Caco-2 (cell line): ENCODE data around the gene HDHD5. TPM values are rescaled to one million over a fixed set of nuclear protein-coding genes. Genes with fewer than 3 reads are reported as not detected.
A peak's percentile ranks its signal among the peaks of the same experiment; 100 is the strongest.

Source experiments
- BruUV-seq: library from RNA; stranded (reverse); fragments of 400-500 nt; replicated peaks from 2 replicates; lab custom pipeline; 2021; lab: Mats Ljungman, UMichigan
- CTCF ChIA-PET: fragments of 300-600 bp; sonication (Branson Sonifier 250); formaldehyde crosslinking; loops from one replicate; lab custom pipeline; 2022; ENCODE audit warnings: antibody characterized with exemption; lab: Charles Lee
- POLR2A ChIA-PET: fragments of 300-600 bp; sonication (Branson Sonifier 250); formaldehyde crosslinking; loops from one replicate; lab custom pipeline; 2022; ENCODE audit warnings: antibody characterized with exemption; lab: Charles Lee
- DNase-seq, 2 experiments: peaks; one replicate each; pipeline versions ENCODE4 v3.0.0 to v3.0.0-alpha.2; 2020 to 2022
- H3K27me3 ChIP-seq: replicated peaks from 2 replicates; pipeline ENCODE4 v1.6.0; 2011; ENCODE audit warnings: low read length; ENCODE audit not compliant: control insufficient read depth, insufficient read depth
- H3K36me3 ChIP-seq: 2 replicates; pipeline ENCODE4 v1.5.1; 2011; ENCODE audit warnings: low read length; ENCODE audit not compliant: control insufficient read depth, insufficient read depth
- H3K4me1 ChIP-seq: fragments of 250-450 bp; sonication (Bioruptor Pico); 2 replicates; pipeline ENCODE4 v1.5.1; 2020; ENCODE audit warnings: mild to moderate bottlenecking
- H3K4me3 ChIP-seq: 2 replicates; pipeline ENCODE4 v1.5.1; 2011; ENCODE audit warnings: low read depth, mild to moderate bottlenecking, control low read depth, low read length
- H3K9me3 ChIP-seq: fragments of 250-450 bp; sonication (Bioruptor Pico); 2 replicates; pipeline ENCODE4 v1.5.1; 2020; ENCODE audit warnings: mild to moderate bottlenecking, moderate library complexity
- H3K27ac Mint-ChIP-seq: one replicate; pipeline ENCODE4 v1.8.0; 2022; ENCODE audit warnings: mixed read lengths; ENCODE audit not compliant: unreplicated experiment
- H3K27me3 Mint-ChIP-seq: one replicate; pipeline ENCODE4 v1.8.0; 2022; ENCODE audit warnings: mixed read lengths; ENCODE audit not compliant: insufficient read depth, unreplicated experiment
- H3K36me3 Mint-ChIP-seq: one replicate; pipeline ENCODE4 v1.8.0; 2022; ENCODE audit warnings: mild to moderate bottlenecking, mixed read lengths; ENCODE audit not compliant: insufficient read depth, unreplicated experiment
- H3K4me1 Mint-ChIP-seq: one replicate; pipeline ENCODE4 v1.8.0; 2022; ENCODE audit warnings: low read depth, mixed read lengths; ENCODE audit not compliant: unreplicated experiment
- H3K4me3 Mint-ChIP-seq: one replicate; pipeline ENCODE4 v1.8.0; 2022; ENCODE audit warnings: mild to moderate bottlenecking, moderate library complexity, mixed read lengths; ENCODE audit not compliant: unreplicated experiment
- H3K9me3 Mint-ChIP-seq: one replicate; pipeline ENCODE4 v1.8.0; 2022; ENCODE audit warnings: mixed read lengths; ENCODE audit not compliant: unreplicated experiment
- CTCF ChIP-seq, 2 experiments: fragments of 200-600 bp in 1 of 2; IDR thresholded peaks; 1 replicate in 1 of 2; 2 replicates in 1 of 2; pipeline versions ENCODE4 v1.5.1 to v1.8.0; 2011 to 2022; ENCODE audit warnings: antibody characterized with exemption in 1 of 2, control low read depth in 1 of 2, inconsistent platforms in 1 of 2, low read depth in 1 of 2, low read length in 1 of 2, mild to moderate bottlenecking in 1 of 2, moderate library complexity in 1 of 2; ENCODE audit not compliant: insufficient read depth in 1 of 2, severe bottlenecking in 1 of 2, unreplicated experiment in 1 of 2
- intact Hi-C: fragments of 100-400 bp; cut with micrococcal nuclease; formaldehyde crosslinking; loops from one replicate; pipeline ENCODE4 v1.10.0; 2022; ENCODE audit not compliant: unreplicated experiment
- total RNA-seq: library from RNA; stranded (reverse); gene quantifications from 2 replicates; pipeline ENCODE4 v1.2.3, GENCODE V29; 2022

The HDHD5 gene
- total RNA-seq, 1 experiment from 2014 or later, result 57.0 TPM

- Mint-ChIP-seq H3K9me3 (no peaks in the 10 kb centered on the region), H3K27ac (no peak overlapping the region), H3K4me1 (no peaks in the 10 kb centered on the region), H3K27me3 (no peaks in the 10 kb centered on the region), H3K36me3 (peaks cover 10% of the 10 kb centered on the region), H3K4me3 (no peak overlapping the region)
- POLR2A ChIA-PET, result no interaction called here
- Histone ChIP-seq H3K9me3 (no peaks in the 10 kb centered on the region), H3K4me3 (no peak overlapping the region), H3K27me3 (no peaks in the 10 kb centered on the region), H3K4me1 (no peaks in the 10 kb centered on the region), H3K36me3 (no peaks in the 10 kb centered on the region)
- peak in 1 of 2 experiments; percentile 39 for DNase-seq
- peak; percentile 37 to 51 for TF ChIP-seq CTCF (IDR thresholded peaks at IDR 0.05; ENCODE audit: insufficient read depth in 1 of 2, low read depth in 1 of 2, low read length in 1 of 2, severe bottlenecking in 1 of 2, unreplicated experiment in 1 of 2)
- no TSS peak for BruUV-seq
- CTCF ChIA-PET, result interaction anchor here (0.6 to 1.0 kb wide), 4 partner anchors 28 to 406 kb away, joined by 3 to 9 read pairs (median 4); no protein-coding TSS in a partner anchor
- intact Hi-C loops, result no loop called here
Measured at GRCh38 chr22:17095538-17095937, 63.5 kb downstream of the HDHD5 start.

- no peak for TF ChIP-seq CTCF (IDR thresholded peaks at IDR 0.05; ENCODE audit: insufficient read depth in 1 of 2, low read depth in 1 of 2, low read length in 1 of 2, severe bottlenecking in 1 of 2, unreplicated experiment in 1 of 2)
- POLR2A ChIA-PET, result no interaction called here
- Histone ChIP-seq H3K27me3 (no peaks in the 10 kb centered on the region), H3K4me3 (no peak overlapping the region), H3K9me3 (no peaks in the 10 kb centered on the region), H3K36me3 (no peaks in the 10 kb centered on the region), H3K4me1 (no peaks in the 10 kb centered on the region)
- no peak overlapping the region for H3K27ac Mint-ChIP-seq
- no peaks in the 10 kb centered on the region for H3K9me3 Mint-ChIP-seq
- H3K36me3 Mint-ChIP-seq, result peaks cover under 1% of the 10 kb centered on the region
- intact Hi-C loops, result no loop called here
- H3K4me1 Mint-ChIP-seq, result no peaks in the 10 kb centered on the region
- BruUV-seq, result no TSS peak
- CTCF ChIA-PET, result no interaction called here
- no peaks in the 10 kb centered on the region for H3K27me3 Mint-ChIP-seq
- no peak overlapping the region for H3K4me3 Mint-ChIP-seq
- no peak for DNase-seq
Measured at GRCh38 chr22:17093081-17093480, 66.0 kb downstream of the HDHD5 start.

GRCh38 chr22:17091851-17092250, 67.2 kb downstream of the HDHD5 start:
- POLR2A ChIA-PET, result no interaction called here
- no peaks in the 10 kb centered on the region for H3K36me3 Mint-ChIP-seq

More at GRCh38 chr22:17091851-17092250, 67.2 kb downstream of the HDHD5 start:
- Mint-ChIP-seq H3K27me3 (no peaks in the 10 kb centered on the region), H3K4me3 (no peak overlapping the region), H3K4me1 (no peaks in the 10 kb centered on the region), H3K27ac (no peak overlapping the region), H3K9me3 (no peaks in the 10 kb centered on the region)
- Histone ChIP-seq H3K4me1 (no peaks in the 10 kb centered on the region), H3K27me3 (no peaks in the 10 kb centered on the region), H3K36me3 (no peaks in the 10 kb centered on the region), H3K9me3 (no peaks in the 10 kb centered on the region), H3K4me3 (no peak overlapping the region)
- CTCF ChIA-PET, result no interaction called here
- intact Hi-C loops, result no loop called here
- TF ChIP-seq CTCF (IDR thresholded peaks at IDR 0.05; ENCODE audit: insufficient read depth in 1 of 2, low read depth in 1 of 2, low read length in 1 of 2, severe bottlenecking in 1 of 2, unreplicated experiment in 1 of 2), result no peak
- BruUV-seq, result no TSS peak
- no peak for DNase-seq
